GM19395 (cell line): Measurements from ENCODE around the gene CYP27A1.
"Not testable (repeated sequence)": the region's sequence is repeated elsewhere in the genome, so short reads cannot be mapped to it uniquely, and the experiment has no call there.

ENCODE experiments used
- ATAC-seq: cut with Tn5 transposase; IDR thresholded peaks from one replicate; pipeline ENCODE4 v1.9.1; 2021; ENCODE audit warnings: mild to moderate bottlenecking, moderate library complexity; ENCODE audit not compliant: unreplicated experiment

Gene CYP27A1

GRCh38 chr2:218772759-218773158, 9.2 kb upstream of the CYP27A1 start:
- not testable (repeated sequence) for ATAC-seq

DNA sequence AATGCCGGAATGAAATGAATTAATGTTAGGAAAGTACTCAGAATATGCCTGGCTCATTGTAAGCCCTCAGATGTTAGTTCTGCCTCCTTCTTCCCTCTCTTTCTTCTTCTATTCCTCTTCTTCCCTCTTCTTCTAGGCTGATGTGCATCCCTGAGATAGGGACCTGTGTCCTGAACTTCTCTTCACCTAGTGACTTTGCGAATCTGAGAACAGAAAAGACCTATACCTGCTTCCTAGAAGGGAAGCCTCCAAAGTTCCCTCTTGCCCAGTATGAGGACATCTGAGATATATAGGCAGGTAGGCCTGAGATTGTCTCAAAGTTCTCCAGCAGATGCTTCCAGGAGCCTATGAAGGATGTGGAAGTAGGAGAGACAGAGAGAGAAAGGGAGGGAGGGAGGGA, 8.1 kb upstream of the CYP27A1 start:
- ATAC-seq, result no peak

DNA sequence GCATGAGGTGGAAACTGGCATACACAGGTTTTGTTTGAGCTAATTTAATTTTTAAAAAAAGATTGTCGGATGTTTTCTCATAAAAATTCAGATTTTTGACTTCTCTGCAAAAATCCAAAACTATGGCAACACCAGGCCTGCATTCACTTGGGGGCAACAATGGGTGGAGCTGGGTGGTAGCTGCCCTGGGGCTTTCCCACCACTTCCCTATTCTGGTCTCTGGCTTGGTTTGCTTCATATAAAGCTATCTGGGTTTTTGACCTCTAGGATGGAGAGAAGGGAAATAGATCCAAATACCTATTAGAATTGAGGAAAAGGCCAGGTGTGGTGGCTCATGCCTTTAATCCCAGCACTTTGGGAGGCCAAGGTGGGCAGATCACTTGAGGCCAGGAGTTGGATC, 5.5 kb upstream of the CYP27A1 start:
- no peak for ATAC-seq

GRCh38 chr2:218777276-218777990, 4.5 kb upstream of the CYP27A1 start:
- no peak for ATAC-seq

DNA sequence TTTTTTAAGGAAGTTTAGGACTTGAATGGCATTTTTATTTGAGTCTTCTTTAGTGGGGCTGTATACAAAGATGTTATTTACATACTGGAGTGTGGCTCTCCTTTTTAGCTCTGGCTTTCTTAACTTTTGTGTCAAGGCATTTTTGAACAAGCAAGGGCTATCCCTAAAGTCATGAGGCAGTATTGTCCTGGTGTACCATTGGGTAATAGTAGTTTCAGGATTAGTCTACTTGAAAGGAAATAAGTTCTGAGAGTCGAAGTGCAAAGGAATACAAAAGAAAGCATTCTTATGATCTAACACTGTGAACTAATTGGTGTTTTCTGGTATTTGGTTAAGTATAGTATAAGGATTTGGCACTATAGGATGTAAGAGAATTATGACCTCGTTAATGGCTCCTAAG, 1.9 kb upstream of the CYP27A1 start:
- ATAC-seq, result no peak

DNA sequence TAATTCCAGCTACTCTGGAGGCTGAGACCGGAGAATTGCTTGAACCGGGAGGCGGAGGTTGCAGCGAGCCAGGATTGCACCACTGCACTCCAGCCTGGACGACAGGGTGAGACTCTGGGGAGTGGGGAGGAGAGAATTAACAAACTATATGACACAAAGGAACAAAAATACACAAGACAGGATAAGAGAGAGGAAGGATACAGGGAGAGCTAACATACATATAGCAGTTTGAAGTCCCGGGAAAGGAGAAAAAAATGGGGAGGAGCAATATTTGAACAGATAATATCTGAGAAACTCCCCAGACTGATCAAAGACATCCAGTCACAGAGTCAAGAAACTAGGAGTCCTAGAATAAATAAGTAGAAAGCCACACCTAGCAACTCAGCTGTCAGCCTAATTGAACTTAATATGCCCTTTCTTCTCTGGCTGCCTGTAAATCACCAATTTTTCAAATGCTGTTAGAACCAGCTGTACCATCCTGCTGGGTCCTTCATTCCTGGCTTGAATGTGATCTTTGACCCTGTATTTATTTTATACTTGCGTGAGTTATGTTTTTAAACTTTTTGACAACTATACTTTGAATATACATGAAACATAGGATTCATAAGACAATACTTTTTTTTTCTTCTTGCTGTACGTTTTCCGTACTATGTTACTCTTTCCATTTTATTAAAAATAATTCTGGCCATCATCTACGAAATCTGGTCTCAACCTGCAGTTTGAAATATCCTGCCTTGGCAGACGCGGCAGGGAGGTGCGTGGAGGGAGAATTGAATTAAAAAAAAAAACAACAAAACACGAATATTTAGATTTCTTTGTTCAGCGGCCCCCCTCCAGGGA, 876 bp upstream of the CYP27A1 start:
- no peak for ATAC-seq

GRCh38 chr2:218782528-218782844, 539 bp downstream of the CYP27A1 start:
- ATAC-seq, result no peak

GRCh38 chr2:218783688-218784087, 1.7 kb downstream of the CYP27A1 start:
- ATAC-seq, result no peak

- ATAC-seq, result no peak
Observed at GRCh38 chr2:218785103-218785502, 3.2 kb downstream of the CYP27A1 start.

DNA sequence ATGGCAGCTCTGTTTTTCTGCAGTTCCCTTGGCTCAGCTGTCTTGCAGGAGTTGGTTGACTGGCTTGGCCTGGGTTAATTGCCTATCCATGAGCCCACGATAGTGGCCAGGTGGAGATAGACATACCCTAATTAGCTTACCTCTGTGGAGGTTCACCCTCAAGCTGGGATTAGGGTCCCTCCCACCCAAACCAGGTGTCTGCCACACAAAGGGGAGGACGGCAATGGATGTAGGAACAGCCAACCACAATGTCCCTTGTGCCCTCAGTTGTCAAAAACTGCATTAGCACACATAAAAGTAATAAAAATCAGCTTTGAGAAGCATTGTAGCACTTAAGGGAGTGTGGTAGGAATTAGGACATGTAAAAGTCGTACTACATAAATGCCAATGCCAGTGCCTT, 4.2 kb downstream of the CYP27A1 start:
- ATAC-seq, result no peak

GRCh38 chr2:218788529-218789255, 6.7 kb downstream of the CYP27A1 start:
- no peak for ATAC-seq

DNA sequence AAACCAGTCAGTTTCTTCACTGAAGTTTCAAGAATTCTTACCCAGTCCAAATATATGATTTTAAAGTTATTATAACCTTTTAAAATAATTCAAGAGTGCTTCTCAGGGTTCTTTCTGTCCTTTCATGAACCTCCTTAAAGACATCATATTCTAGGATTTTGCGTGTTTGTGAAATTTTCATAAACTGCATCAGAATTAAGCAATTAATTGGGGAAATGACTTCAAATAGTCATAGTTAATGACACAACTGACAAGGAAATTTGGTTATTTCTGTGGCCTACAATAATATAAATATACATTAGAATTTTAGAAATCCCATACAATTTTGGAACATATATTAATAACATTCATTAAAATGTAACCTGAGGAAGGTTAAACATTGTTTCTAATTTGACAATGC, 10.5 kb downstream of the CYP27A1 start:
- no peak for ATAC-seq

DNA sequence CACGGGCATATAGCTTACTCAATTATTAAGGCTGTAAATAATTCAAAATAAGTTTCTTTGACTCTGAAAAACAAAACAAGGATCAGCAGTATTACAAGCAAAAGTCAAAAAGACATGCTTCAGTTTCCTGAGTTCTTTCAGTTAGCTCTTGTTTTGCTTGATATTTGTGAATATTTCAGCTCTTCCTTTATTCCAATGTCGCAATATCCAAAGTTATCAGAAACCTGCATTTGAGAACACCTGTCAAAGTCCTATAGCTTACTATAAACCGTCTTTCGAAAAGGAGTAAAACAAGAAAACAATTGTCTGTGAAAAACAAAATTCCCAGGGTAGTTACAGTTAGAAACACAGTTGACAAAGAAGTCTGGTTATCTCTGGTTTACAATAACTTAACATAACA, 14.7 kb downstream of the CYP27A1 start:
- ATAC-seq, result no peak

DNA sequence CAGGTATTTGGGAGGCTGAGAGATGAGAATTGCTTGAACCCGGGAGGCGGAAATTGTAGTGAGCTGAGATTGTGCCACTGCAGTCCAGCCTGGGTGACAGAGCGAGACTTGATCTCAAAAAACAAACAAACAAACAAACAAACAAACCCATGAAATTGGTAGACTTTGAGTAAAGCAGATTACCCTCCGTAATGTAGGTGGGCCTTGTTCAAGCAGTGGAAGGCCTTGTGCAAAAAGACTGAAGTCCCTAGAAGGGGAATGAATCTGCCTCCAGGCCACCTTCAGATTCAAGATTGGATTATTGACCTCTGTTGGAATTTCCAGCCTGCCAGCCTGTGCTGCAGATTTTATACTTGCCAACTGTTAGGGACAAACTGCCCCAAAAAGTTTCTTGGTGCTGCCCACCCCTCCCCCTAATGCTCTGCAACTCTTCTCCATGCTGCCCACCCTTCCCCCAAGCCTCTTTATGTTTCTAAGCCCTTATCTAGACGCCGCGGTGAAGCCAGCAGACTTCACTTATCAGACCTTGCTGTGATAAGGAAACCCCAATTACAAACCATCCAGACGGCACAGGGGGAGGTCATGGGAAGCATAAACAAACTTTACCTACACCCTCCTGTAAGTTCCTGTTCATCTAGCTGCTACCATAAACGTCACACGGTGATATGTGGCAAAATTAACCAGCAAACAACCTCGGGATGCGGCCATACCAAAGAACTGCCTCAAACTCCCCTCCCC, 17.0 kb downstream of the CYP27A1 start:
- no peak for ATAC-seq

- ATAC-seq, result no peak
Observed at GRCh38 chr2:218799990-218800389, 18.0 kb downstream of the CYP27A1 start.

DNA sequence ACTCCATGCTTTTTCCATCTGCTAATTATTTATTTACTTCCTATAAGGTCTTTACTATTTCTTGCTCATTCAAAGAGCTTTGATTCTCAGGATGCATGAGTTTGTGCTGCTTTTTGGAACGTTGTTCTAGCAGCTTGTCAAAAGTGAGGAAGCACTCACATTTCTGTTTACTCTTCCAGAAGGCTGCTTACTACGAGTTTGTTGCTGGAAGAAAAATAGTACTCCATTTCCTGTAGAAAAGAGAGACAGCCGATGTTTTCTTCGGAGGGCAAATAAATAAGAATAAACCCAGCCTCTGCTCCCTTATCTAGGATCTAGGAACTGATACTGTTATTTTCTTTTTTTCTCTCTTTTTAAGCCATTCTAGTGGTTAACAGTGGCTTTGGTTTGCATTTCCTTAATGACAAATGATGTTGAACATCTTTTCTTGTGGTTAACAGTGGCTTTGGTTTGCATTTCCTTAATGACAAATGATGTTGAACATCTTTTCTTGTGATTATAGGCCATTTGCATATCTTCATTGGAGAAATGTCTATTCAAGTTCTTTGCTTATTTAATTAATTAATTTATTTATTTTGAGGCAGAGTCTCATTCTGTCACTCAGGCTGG, 20.5 kb downstream of the CYP27A1 start:
- ATAC-seq, result no peak

GRCh38 chr2:218804817-218805216, 22.9 kb downstream of the CYP27A1 start:
- no peak for ATAC-seq

- ATAC-seq, result no peak
Observed at GRCh38 chr2:218805627-218806026, 23.7 kb downstream of the CYP27A1 start.

DNA sequence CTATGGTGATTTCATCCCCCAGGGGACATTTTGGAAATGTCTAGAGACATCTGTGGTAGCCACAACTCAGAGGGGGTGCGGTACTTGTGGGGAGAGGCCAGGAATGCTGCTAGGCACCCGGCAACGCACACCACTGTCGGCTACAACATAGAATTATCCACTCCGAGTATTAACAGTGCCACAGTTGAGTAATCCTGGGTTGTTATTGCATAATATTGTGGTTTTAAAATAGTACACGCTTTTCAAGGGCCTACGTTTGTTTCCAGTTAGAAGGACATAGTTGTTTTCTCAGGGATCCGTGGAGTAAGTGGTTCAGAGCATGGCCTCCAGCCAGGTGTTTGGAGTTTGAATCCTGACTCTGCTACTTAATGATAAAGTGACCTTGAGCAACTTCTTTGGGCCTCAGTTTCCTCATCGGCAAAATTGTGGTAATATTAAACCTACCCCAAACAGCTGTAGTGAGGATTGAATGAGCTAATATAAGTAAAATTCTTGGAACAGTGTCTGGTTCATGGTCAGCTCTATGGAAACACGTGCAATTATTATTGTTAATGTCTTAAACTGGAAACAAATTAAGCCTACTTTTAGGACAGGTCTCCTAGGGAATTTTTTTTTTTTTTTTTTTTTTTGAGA, 24.5 kb downstream of the CYP27A1 start:
- no peak for ATAC-seq

DNA sequence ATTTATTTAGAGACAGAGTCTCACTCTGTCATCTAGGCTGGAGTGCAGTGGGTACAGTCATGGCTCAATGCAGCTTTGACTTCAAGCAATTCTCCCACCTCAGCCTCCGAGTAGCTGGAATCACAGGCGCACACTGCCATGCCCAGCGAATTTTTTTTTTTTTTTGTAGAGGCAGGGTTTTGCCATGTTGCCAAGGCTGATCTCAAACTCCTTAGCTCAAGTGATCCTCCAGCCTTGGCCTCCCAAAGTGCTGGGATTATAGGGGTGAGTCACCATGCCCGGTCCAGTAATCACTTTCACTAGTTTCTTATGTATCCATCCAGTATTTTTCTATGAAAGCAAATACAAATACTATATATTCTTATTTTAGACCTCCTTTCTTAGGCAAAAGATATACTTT, 25.7 kb downstream of the CYP27A1 start:
- no peak for ATAC-seq
